ENCODE measurements around the gene EML4. TPM values are rescaled to one million over a fixed set of nuclear protein-coding genes. Genes with fewer than 3 reads are reported as not detected.
"Not testable (repeated sequence)": the region's sequence is repeated elsewhere in the genome, so short reads cannot be mapped to it uniquely, and the experiment has no call there.

EML4 gene
- total RNA-seq, 1 donor from 2014 or later, result 28.5 TPM

- ATAC-seq, result no peak
Observed at GRCh38 chr2:42336361-42336965, 167.3 kb downstream of the EML4 start.

GRCh38 chr2:42337356-42337820 is 168.2 kb downstream of the EML4 start:
- ATAC-seq, result no peak

- no peak for ATAC-seq
Observed at GRCh38 chr2:42337846-42338566, 168.9 kb downstream of the EML4 start.

DNA sequence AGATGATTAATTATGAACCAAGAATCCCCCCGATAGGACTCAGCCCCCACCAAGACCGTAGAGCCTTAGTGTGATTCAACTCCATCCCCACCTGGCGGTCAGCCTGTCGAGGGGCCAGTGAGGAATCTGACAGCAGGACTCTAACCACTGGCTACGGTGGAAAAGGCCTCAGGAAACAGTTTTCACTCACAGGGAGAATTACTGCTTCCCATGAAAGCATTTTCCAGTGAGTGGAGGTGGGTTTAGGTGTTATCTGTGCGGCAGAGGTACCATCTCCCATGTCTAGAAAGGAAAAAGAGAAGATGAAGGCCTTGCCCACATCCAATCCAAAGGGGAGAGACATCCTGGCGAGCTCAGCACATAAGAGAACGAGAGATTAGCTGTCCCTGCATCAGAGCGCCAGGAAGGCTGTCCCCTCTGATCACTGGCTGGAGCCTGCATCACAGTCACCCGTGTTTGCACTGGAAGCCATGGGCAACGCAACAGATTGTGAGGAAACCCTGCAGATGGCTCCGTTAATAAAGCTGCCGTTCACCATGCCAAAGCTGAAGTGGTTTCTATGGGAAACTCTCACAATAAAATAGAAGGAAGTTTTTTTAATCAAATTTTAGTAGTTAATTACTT is 169.5 kb downstream of the EML4 start:
- no peak for ATAC-seq

DNA sequence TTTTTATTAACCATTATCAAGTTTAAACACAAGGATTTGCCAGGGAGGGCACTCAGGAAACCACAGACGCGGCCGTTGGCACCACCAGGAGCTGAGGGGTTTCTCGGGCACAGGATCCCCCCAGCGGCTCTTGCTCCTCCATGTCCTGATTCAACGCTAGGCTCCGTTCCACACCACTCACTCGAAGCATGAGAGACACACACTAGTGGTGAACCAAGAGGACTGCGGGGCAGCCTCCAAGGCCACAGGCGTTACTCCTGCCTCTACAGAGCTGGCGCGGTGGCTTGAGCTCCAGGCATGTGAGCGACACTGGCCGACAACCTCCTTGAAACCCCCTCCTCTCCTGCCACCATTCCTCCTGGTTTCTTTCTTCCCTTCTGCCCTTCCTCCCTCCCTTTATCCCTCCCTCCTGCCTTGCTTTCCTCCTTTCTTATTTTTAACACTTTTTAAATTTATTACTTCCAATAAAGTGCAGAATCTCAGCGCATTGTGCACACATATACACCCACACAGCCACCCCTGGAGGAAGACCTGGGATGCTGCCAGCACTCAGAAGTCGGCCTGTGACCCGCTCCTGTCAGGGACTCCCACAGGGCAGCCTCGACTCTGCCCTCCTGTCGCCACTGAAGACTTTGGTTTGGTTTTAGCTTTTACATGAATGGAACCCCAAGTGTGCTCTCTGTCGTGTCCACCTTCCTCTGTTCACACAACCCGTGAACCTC is 170.2 kb downstream of the EML4 start:
- no peak for ATAC-seq

DNA sequence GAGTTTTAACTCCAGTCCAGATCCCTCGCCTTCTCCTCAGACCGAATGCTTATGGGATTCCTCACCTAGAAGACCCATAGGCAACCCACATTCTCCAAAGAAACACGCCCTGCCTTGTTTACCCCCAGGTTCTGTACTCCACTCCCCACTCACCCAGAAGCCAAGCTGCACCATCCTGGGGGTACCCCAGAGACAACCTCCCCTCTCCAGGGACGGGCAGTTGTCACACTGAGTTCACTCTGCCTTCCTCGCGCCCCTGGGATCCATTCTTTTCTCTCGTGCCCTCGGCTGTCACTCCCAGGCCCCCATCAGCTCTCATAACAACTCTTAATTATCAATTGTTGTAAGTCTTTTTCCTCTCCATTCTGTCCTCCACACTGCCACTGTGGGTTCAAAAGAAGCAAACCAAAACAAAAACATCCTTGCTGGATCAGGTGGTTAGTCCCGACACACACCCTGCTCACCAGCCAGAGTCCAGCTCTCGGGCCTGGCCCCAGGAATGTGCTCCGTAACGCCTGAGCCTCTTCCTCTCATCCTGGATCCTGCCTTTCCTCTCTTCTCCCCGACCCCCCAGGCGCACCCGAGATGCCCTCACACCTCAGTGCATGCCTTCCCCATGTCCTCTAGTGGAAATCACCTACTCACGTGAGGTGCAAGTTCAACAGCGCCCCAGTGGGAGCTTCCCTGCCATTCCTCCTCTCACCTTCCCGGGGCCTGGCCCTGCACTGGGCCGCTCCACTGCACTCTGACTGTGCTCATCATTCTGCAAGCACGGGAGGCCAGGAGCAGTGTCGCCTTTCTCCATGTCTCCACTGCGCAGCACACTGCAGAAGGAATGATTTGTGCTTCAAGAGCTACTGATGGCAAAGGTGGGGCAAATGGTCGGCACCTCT is 171.1 kb downstream of the EML4 start:
- no peak for ATAC-seq

GRCh38 chr2:42340938-42341636 is 171.9 kb downstream of the EML4 start:
- no peak for ATAC-seq

DNA sequence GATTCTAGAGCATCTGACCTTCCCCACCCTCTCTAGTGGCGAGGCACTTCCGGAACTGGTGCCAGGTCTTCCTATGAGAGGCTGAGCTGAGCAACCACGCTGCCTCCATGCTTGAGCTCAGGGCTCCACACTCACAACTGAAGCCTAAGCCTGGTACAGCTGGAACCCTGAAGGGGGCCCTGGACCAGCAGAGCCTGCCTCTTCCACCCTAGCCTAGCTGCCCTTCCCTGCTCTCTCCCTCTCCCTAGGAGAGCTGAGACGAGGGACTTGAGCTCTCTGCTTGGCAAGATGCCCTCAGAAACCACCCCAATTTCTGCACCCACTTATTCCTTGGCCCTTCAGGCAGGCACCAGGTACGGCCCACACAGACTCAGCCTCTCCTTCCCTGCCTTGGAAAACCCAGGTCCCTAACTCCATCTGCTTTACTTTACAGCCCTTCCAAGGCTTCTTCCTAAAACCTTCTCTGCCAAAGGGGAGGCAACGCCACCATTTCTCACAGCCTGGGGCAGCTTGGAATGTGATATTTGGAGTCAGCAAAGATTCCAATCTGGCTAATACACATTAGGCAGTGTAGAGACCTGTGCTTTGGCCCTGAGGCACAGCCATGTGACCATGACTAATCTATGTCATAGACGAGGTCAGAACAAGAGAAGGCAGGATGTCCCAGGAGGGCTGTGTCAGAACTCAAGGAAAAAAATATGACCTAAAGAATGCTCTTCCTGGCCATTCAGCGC is 173.1 kb downstream of the EML4 start:
- peak; percentile 93 for ATAC-seq

- no peak for ATAC-seq
Observed at GRCh38 chr2:42342795-42343241, 173.7 kb downstream of the EML4 start.

DNA sequence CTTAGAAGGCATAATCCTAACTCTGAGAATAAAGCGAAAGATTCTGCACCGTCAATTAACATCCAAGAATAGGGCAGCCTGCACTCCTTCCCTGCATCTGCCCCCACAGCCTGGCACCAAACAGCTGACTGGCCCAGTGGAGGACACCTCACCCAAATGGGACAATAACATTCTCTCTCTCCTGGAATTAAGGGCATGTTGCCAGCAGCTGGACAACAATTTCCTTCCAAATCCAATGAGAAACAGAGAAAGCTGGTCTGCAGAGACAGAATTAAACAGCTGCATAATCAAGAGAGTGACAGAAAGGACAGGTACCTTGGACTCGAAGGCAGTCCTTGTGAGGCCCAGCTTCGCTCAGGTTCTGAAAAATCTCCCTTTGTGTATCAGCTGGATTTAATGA is 176.8 kb downstream of the EML4 start:
- no peak for ATAC-seq

DNA sequence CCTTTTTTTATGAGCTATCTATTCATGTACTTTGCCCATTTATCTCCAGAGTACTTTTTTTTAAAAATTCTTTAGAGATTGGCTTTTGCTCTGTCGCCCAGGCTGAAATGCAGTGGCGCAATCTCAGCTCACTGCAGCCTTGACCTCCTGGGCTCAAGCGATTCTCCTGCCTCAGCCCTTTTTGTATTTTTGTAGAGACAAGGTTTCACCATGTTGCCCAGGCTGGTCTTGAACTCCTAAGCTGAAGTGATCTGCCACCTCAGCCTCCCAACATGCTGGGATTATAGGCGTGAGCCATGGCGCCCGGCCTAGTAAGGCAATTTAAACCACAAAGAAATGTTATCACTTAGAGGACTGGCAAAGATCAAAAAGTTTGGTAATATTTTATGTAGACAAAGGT is 177.7 kb downstream of the EML4 start:
- not testable (repeated sequence) for ATAC-seq

DNA sequence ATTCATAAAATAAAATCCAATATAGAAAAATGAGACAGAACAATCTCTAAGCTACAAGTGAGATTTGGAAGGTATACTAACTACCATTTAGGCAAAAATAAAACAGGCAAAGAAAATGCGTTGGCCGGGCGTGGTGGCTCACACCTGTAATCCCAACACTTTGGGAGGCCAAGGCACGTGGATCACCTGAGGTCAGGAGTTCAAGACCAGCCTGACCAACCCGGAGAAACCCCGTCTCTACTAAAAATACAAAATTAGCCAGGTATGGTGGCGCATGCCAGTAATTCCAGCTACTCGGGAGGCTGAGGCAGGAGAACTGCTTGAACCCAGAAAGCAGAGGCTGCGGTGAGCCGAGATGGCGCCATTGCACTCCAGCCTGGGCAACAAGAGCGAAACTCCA is 178.4 kb downstream of the EML4 start:
- ATAC-seq, result not testable (repeated sequence)

DNA sequence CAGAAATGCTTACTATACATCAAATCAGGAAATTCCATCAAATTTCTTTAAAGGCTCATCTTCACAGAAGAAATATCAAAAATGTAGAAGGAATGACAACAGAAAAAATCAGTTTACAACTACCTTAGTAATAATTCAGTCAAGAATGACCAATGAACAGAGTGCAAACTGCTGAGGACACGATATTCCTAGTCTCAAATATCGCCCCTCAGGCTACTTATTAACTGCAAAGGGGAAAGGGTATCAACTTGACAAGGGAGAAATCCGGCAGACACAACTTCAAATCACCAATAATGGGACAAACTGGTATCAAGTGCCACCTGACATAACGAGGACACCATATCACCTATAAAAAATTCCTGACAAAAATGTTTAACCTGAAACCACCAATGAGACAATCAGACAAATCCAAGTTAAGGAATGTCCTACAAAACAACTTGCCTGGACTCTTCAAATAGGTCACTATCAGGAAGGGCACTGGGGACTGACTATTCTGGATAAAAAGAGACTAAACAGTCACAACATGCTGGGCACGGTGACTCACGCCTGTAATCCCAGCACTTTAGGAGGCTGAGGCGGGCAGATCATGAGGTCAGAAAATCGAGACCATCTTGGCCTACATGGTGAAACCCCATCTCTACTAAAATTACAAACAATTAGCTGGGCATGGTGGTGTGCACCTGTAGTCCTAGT is 179.1 kb downstream of the EML4 start:
- no peak for ATAC-seq

DNA sequence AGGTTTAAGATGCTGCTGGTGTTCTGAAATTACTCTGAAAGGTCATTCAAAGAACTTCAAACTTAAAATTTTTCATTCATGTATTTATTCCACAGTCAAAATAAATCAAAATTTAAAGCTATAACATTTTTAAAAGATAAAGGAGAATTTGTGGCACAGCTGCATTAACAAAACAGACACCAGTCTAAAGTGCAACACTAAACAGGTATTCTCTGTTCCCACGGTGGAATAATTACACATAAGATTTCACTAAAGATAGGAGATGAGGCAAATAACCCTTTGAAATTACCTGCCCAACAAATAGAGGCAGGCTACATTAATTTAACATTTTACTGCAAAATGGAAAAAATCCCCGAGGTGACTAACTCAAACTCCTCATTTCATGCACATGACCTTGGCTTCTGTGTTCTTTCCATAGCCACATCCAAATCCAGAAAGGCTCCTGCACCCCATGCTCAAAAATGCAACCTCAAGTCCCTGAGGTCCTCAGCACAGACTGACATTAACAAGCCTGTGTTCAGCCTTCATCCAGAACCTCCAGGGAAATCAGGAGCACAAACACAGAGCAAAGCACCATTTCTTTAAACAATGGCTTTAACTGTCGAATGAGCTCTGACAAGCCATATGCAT is 181.4 kb downstream of the EML4 start:
- no peak for ATAC-seq

DNA sequence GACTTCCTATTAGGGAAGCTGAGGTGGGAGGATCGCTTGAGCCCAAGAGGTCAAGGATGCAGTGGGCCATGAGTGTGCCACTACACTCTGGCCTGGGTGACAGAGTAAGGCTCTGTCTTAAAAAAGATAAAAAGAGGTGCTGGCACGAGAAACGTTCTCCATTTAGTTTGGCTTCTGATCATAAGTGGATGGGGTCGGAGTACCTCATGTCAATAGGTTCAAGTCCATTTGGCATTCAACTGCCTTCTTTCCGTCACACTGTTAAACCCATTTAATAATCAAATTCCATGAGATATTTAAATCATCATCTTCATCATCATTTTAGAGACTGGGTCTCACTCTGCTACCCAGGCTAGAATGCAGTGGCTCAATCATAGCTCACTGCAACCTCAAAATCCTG is 182.7 kb downstream of the EML4 start:
- ATAC-seq, result no peak

- ATAC-seq, result no peak
Observed at GRCh38 chr2:42353792-42354429, 184.8 kb downstream of the EML4 start.

DNA sequence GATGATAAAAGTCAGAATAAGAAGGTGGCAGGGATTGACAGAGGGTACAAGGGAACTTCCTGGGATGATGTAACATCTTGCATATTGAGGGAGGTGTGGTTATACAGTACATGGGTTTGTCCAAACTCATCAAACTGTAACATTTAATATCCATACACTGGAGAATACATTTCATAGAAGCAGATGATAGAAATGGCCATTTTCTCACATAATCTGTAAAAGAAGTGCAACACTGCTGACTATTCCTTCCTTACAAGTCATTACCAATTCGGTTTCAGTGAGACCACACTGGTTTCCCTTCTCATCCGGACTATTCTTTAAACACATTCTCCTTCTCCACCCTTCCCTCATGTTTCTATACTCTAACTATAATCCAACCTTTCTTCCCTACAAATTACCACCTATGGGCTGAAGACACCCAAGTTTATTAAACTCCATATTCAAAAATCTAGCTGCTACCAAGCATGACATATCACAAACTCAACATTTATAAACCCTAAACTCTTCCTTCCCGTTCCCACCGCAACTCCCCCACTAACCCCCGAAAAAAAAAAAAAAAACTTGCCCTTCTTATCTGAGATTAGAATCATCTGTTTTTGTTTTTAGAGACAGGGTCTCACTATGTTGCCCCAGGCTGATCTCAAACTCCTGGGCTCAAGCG is 190.3 kb downstream of the EML4 start:
- ATAC-seq, result no peak

GRCh38 chr2:42359965-42360483 is 190.9 kb downstream of the EML4 start:
- ATAC-seq, result no peak

Data from esophagus mucosa (tissue), 1 donor.